WERI-Rb-1 (cell line): ENCODE data around the gene DIAPH2.

Source experiments
- DNase-seq: peaks from one replicate; pipeline ENCODE4 v3.0.0-alpha.2; 2020
- H3K27ac ChIP-seq: fragments of 250-450 bp; sonication (Bioruptor Pico); 2 replicates; pipeline ENCODE4 v1.5.1; 2020; ENCODE audit warnings: mild to moderate bottlenecking, moderate library complexity
- H3K27me3 ChIP-seq: fragments of 250-450 bp; sonication (Bioruptor Pico); 2 replicates; pipeline ENCODE4 v1.5.1; 2021; ENCODE audit warnings: mild to moderate bottlenecking, low read depth, moderate library complexity; ENCODE audit not compliant: insufficient read depth, severe bottlenecking
- H3K36me3 ChIP-seq: fragments of 250-450 bp; sonication (Bioruptor Pico); 2 replicates; pipeline ENCODE4 v1.5.1; 2020; ENCODE audit warnings: mild to moderate bottlenecking, moderate library complexity
- H3K4me3 ChIP-seq: 2 replicates; pipeline ENCODE4 v1.5.1; 2011; ENCODE audit warnings: low read depth, mild to moderate bottlenecking, control low read depth, low read length
- H3K9me3 ChIP-seq: fragments of 250-450 bp; sonication (Bioruptor Pico); 2 replicates; pipeline ENCODE4 v1.5.1; 2021; ENCODE audit warnings: mild to moderate bottlenecking, moderate library complexity; ENCODE audit not compliant: severe bottlenecking
- TF ChIP-seq, protein P1 (sequence below): IDR thresholded peaks from 2 replicates; pipeline ENCODE4 v1.5.1; 2011; ENCODE audit warnings: low read depth, mild to moderate bottlenecking, control low read depth, inconsistent platforms, low read length

DIAPH2 gene

DNA sequence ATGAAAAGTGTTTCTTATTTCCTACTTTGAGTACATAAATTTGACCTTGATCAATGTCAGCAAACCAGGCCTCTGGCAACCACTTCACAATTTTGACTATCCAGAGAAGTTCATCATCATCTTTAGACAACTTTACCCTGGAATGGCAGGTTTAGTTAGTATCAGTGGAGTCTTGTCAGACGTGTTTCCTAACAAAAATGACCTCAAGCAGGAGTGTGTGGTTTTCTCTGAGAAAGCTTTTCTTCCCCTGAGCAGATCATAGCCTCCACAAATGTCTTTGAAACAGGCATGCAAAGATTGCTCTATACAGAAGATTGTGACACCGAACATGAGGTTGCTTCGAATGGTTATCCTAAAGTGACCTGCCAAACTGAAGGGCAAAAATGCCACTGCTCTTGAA is 841.3 kb downstream of the DIAPH2 start:
- H3K27ac ChIP-seq = no peak overlapping the region
- TF ChIP-seq, protein P1, sequence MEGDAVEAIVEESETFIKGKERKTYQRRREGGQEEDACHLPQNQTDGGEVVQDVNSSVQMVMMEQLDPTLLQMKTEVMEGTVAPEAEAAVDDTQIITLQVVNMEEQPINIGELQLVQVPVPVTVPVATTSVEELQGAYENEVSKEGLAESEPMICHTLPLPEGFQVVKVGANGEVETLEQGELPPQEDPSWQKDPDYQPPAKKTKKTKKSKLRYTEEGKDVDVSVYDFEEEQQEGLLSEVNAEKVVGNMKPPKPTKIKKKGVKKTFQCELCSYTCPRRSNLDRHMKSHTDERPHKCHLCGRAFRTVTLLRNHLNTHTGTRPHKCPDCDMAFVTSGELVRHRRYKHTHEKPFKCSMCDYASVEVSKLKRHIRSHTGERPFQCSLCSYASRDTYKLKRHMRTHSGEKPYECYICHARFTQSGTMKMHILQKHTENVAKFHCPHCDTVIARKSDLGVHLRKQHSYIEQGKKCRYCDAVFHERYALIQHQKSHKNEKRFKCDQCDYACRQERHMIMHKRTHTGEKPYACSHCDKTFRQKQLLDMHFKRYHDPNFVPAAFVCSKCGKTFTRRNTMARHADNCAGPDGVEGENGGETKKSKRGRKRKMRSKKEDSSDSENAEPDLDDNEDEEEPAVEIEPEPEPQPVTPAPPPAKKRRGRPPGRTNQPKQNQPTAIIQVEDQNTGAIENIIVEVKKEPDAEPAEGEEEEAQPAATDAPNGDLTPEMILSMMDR = no peak

DNA sequence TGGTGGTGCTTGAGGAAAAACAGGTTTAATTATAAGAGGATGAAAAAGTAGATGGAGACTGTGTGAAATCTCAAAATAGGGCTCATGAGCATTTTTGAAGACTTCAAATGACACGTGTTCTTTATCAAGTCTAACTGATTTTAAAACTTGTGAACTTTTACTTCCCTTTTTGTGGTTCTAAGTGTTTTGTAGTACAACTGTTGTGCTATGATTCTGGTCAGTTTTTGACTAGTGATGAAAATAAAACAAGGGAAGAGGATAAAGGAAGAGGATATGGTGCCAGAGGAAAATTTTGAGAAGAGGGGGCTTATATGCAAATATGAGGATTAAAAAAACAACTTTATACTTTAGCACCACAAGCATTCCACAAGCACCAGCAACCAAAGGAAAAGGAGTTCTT is 843.1 kb downstream of the DIAPH2 start:
- no peak overlapping the region for H3K27ac ChIP-seq
- H3K4me3 ChIP-seq = no peak overlapping the region
- H3K9me3 ChIP-seq = peaks cover 5% of the 10 kb centered on the region
- DNase-seq = no peak
- H3K36me3 ChIP-seq = peaks cover 65% of the 10 kb centered on the region
- TF ChIP-seq, protein P1 = no peak
- H3K27me3 ChIP-seq = no peaks in the 10 kb centered on the region

More for the DNA sequence above, 841.3 kb downstream of the DIAPH2 start:
- no peak overlapping the region for H3K4me3 ChIP-seq
- no peak for DNase-seq
- H3K9me3 ChIP-seq = peaks cover 5% of the 10 kb centered on the region
- peaks cover 48% of the 10 kb centered on the region for H3K36me3 ChIP-seq
- no peaks in the 10 kb centered on the region for H3K27me3 ChIP-seq

DNA sequence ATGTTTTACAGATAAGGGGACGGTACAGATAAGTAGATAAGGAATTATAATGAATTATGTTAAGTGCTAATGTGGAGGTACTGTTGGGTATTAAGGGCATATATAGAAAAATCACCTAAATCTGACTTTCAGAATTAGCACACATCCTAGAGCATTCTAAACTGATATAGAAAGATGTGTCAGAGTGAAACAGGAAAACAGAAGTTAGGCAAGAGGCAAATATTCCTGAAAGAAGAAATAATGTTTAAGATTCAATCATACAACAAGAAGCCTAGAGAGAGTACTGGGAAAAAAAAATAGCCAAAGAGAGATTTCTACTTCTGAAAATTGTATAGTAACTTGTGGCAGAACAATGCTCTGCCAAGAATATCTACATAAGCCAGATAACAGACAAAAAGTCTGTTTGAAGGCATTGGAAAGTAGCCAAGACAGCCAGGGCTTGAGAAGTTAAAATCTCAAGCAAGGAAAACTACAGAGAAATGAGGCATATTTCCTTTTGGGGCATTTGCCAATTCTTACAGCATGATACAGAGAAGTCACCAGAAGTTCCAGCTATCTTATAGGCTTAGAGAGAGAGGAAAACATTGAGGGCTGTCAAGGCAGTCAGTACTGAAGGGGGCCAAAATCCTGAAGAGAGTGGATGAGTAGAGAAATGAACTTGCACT is 845.0 kb downstream of the DIAPH2 start:
- Histone ChIP-seq H3K9me3 (peaks cover 5% of the 10 kb centered on the region), H3K4me3 (no peak overlapping the region)
- DNase-seq = no peak

DNA sequence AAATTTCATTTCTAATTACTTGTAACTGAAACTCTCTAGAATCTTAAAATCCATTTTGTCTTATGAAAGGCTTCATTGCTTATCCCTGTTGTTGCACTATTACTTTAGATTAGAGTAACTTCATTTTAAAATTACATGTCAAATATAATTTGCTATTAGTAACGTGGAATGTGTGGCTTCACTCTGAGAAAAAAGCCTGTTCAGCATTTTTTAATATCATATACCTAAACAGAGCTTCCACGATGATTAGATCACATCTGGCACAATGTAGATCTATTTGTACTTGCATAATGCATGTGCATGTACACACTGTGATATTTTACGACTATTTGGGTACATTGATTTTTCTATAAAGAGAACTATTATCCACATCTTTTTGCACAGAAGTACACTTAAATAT is 847.2 kb downstream of the DIAPH2 start:
- DNase-seq = no peak
- peaks cover 65% of the 10 kb centered on the region for H3K36me3 ChIP-seq
- H3K27me3 ChIP-seq = no peaks in the 10 kb centered on the region
- no peak overlapping the region for H3K27ac ChIP-seq
- peaks cover 5% of the 10 kb centered on the region for H3K9me3 ChIP-seq
- TF ChIP-seq, protein P1 = no peak
- H3K4me3 ChIP-seq = no peak overlapping the region

More for the DNA sequence above, 845.0 kb downstream of the DIAPH2 start:
- Histone ChIP-seq H3K27me3 (no peaks in the 10 kb centered on the region), H3K36me3 (peaks cover 75% of the 10 kb centered on the region), H3K27ac (no peak overlapping the region)
- TF ChIP-seq, protein P1 = no peak

DNA sequence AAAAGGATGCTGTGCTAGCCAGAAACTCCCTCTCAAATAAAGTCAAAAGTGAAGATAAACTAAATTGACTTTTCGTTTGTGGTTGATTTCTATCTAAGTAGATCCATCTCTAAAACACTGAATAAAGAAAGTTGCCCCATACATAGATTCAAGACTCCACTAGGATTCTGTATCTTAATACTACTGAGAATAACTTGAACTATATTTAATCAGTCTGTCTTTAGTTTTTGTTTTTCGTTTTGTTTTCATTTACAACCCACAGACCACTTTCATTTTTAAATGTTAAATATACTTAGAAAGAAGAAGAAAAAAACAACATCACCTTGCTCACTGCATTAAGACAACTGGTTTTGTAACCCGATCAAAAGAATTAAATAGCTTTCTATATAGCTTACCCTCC is 854.1 kb downstream of the DIAPH2 start:
- Histone ChIP-seq H3K9me3 (no peaks in the 10 kb centered on the region), H3K27me3 (no peaks in the 10 kb centered on the region), H3K27ac (no peak overlapping the region), H3K36me3 (peaks cover 13% of the 10 kb centered on the region), H3K4me3 (no peak overlapping the region)
- TF ChIP-seq, protein P1 = no peak
- DNase-seq = no peak
